LNCaP clone FGC (cell line): ENCODE results near the gene ZNF350.

Experiments used
- DNase-seq: peaks from one replicate; pipeline ENCODE4 v3.0.0-alpha.2; 2011; ENCODE audit warnings: low read depth
- H3K4me3 ChIP-seq: 2 replicates; pipeline ENCODE4 v1.5.1; 2011; ENCODE audit warnings: mild to moderate bottlenecking, low read depth, low read length, control low read depth
- TF ChIP-seq, protein P1 (sequence below): IDR thresholded peaks from 2 replicates; pipeline ENCODE4 v1.5.1; 2012; ENCODE audit warnings: mild to moderate bottlenecking; ENCODE audit not compliant: control insufficient read depth, insufficient read depth; ENCODE audit errors: extremely low read depth

ZNF350 gene

GRCh38 chr19:51919606-51920005, 67.0 kb downstream of the ZNF350 start:
- H3K4me3 ChIP-seq: no peak overlapping the region
- DNase-seq: no peak
- TF ChIP-seq, protein P1, sequence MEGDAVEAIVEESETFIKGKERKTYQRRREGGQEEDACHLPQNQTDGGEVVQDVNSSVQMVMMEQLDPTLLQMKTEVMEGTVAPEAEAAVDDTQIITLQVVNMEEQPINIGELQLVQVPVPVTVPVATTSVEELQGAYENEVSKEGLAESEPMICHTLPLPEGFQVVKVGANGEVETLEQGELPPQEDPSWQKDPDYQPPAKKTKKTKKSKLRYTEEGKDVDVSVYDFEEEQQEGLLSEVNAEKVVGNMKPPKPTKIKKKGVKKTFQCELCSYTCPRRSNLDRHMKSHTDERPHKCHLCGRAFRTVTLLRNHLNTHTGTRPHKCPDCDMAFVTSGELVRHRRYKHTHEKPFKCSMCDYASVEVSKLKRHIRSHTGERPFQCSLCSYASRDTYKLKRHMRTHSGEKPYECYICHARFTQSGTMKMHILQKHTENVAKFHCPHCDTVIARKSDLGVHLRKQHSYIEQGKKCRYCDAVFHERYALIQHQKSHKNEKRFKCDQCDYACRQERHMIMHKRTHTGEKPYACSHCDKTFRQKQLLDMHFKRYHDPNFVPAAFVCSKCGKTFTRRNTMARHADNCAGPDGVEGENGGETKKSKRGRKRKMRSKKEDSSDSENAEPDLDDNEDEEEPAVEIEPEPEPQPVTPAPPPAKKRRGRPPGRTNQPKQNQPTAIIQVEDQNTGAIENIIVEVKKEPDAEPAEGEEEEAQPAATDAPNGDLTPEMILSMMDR: no peak

DNA sequence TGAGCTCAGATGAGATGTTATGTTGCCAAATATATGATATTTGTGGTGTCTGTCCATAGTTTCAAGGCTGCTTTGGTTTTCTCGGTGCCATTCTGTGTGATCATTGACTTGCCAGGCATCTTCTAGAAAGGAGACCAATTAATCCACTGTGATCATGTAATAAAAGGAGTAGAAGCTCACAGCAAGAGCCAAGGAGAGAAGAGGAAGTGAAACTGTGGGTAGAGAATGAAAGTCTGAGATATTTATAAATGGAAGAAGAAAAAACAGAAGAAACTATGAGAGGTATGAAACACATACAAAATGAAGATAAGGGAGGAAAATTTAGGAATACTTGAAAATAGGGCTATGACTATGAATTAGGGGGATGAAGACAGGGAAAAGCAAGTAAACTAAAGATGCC, 70.5 kb downstream of the ZNF350 start:
- no peak overlapping the region for H3K4me3 ChIP-seq
- no peak for DNase-seq
- TF ChIP-seq, protein P1: no peak

GRCh38 chr19:51915324-51915867, 71.2 kb downstream of the ZNF350 start:
- no peak overlapping the region for H3K4me3 ChIP-seq
- TF ChIP-seq, protein P1: no peak
- DNase-seq: no peak
